GM18907 (cell line): ENCODE data around the gene SORCS2.
"Not testable (repeated sequence)": the region's sequence is repeated elsewhere in the genome, so short reads cannot be mapped to it uniquely, and the experiment has no call there.

Source experiments
- ATAC-seq: cut with Tn5 transposase; IDR thresholded peaks from one replicate; pipeline ENCODE4 v1.9.1; 2021; ENCODE audit warnings: mild to moderate bottlenecking, moderate library complexity; ENCODE audit not compliant: unreplicated experiment

The SORCS2 gene

GRCh38 chr4:7199129-7199725 lies 6.9 kb downstream of the SORCS2 start:
- no peak for ATAC-seq

GRCh38 chr4:7199771-7200441 lies 7.6 kb downstream of the SORCS2 start:
- no peak for ATAC-seq

GRCh38 chr4:7200801-7201200 lies 8.5 kb downstream of the SORCS2 start:
- no peak for ATAC-seq

- no peak for ATAC-seq
Observed at GRCh38 chr4:7201420-7202305, 9.3 kb downstream of the SORCS2 start.

GRCh38 chr4:7202411-7202810 lies 10.1 kb downstream of the SORCS2 start:
- ATAC-seq = no peak

GRCh38 chr4:7204656-7205387 lies 12.5 kb downstream of the SORCS2 start:
- ATAC-seq = no peak

GRCh38 chr4:7206385-7206784 lies 14.0 kb downstream of the SORCS2 start:
- no peak for ATAC-seq

GRCh38 chr4:7206911-7207567 lies 14.7 kb downstream of the SORCS2 start:
- no peak for ATAC-seq

GRCh38 chr4:7207628-7208231 lies 15.4 kb downstream of the SORCS2 start:
- no peak for ATAC-seq

GRCh38 chr4:7208509-7209451 lies 16.4 kb downstream of the SORCS2 start:
- no peak for ATAC-seq

- no peak for ATAC-seq
Observed at GRCh38 chr4:7209699-7210098, 17.4 kb downstream of the SORCS2 start.

GRCh38 chr4:7210824-7211223 lies 18.5 kb downstream of the SORCS2 start:
- no peak for ATAC-seq

- no peak for ATAC-seq
Observed at GRCh38 chr4:7212101-7212674, 19.9 kb downstream of the SORCS2 start.

GRCh38 chr4:7212921-7213320 lies 20.6 kb downstream of the SORCS2 start:
- no peak for ATAC-seq

GRCh38 chr4:7213807-7214206 lies 21.5 kb downstream of the SORCS2 start:
- no peak for ATAC-seq

- no peak for ATAC-seq
Observed at GRCh38 chr4:7214359-7214758, 22.0 kb downstream of the SORCS2 start.

- not testable (repeated sequence) for ATAC-seq
Observed at GRCh38 chr4:7215187-7215586, 22.8 kb downstream of the SORCS2 start.

- no peak for ATAC-seq
Observed at GRCh38 chr4:7217039-7217438, 24.7 kb downstream of the SORCS2 start.
